Astrocyte (in vitro differentiated cells and primary cell): Measurements from ENCODE around the gene DUS3L. TPM values are rescaled to one million over a fixed set of nuclear protein-coding genes. Genes with fewer than 3 reads are reported as not detected.
A peak's percentile ranks its signal among the peaks of the same experiment; 100 is the strongest.

ENCODE experiments used
- DNase-seq: peaks from one replicate; pipeline ENCODE4 v3.0.0-alpha.2; 2010; ENCODE audit warnings: low read depth
- FAIRE-seq: peaks from 2 replicates; lab custom pipeline; 2011; peaks lifted over from hg19 to GRCh38; lab: Jason Lieb, UNC
- H2AFZ ChIP-seq: 2 replicates; pipeline ENCODE4 v1.6.0; 2012; ENCODE audit warnings: low read depth, low read length, inconsistent platforms
- H3K27ac ChIP-seq: 2 replicates; pipeline ENCODE4 v1.5.1; 2011; ENCODE audit warnings: low read depth, low read length, inconsistent platforms
- H3K27me3 ChIP-seq: 2 replicates; pipeline ENCODE4 v1.6.0; 2011; ENCODE audit warnings: low read length, inconsistent platforms; ENCODE audit not compliant: insufficient read depth
- H3K36me3 ChIP-seq: 2 replicates; pipeline ENCODE4 v1.5.1; 2011; ENCODE audit warnings: low read length, inconsistent platforms; ENCODE audit not compliant: insufficient read depth
- H3K4me1 ChIP-seq: 2 replicates; pipeline ENCODE4 v1.5.1; 2011; ENCODE audit warnings: low read length, inconsistent platforms; ENCODE audit not compliant: insufficient read depth
- H3K4me2 ChIP-seq: 2 replicates; pipeline ENCODE4 v1.6.0; 2012; ENCODE audit warnings: low read length, inconsistent platforms
- H3K4me3 ChIP-seq: 2 replicates; pipeline ENCODE4 v1.5.1; 2011; ENCODE audit warnings: low read depth, mild to moderate bottlenecking, low read length, inconsistent platforms; ENCODE audit not compliant: insufficient read depth
- H3K79me2 ChIP-seq: 2 replicates; pipeline ENCODE4 v1.6.0; 2012; ENCODE audit warnings: mild to moderate bottlenecking, low read length, inconsistent platforms; ENCODE audit not compliant: insufficient read depth
- H3K9ac ChIP-seq: 2 replicates; pipeline ENCODE4 v1.6.0; 2012; ENCODE audit warnings: mild to moderate bottlenecking, low read length, inconsistent platforms
- H3K9me3 ChIP-seq: 2 replicates; pipeline ENCODE4 v1.5.1; 2012; ENCODE audit warnings: low read depth, mild to moderate bottlenecking, low read length, inconsistent platforms; ENCODE audit not compliant: insufficient read depth
- H4K20me1 ChIP-seq: 2 replicates; pipeline ENCODE4 v1.6.0; 2012; ENCODE audit warnings: low read length, inconsistent platforms; ENCODE audit not compliant: insufficient read depth
- H3K27ac Mint-ChIP-seq: one replicate; pipeline ENCODE4 v1.8.0; 2021; ENCODE audit warnings: mild to moderate bottlenecking, mixed read lengths; ENCODE audit not compliant: unreplicated experiment
- H3K27me3 Mint-ChIP-seq: one replicate; pipeline ENCODE4 v1.8.0; 2021; ENCODE audit warnings: low read depth, mixed read lengths; ENCODE audit not compliant: unreplicated experiment
- H3K36me3 Mint-ChIP-seq: one replicate; pipeline ENCODE4 v1.8.0; 2021; ENCODE audit warnings: low read depth, mixed read lengths; ENCODE audit not compliant: unreplicated experiment
- H3K4me1 Mint-ChIP-seq: one replicate; pipeline ENCODE4 v1.8.0; 2021; ENCODE audit warnings: low read depth, mixed read lengths; ENCODE audit not compliant: unreplicated experiment
- H3K4me3 Mint-ChIP-seq: one replicate; pipeline ENCODE4 v1.8.0; 2021; ENCODE audit warnings: mild to moderate bottlenecking, moderate library complexity, mixed read lengths; ENCODE audit not compliant: unreplicated experiment
- H3K9me3 Mint-ChIP-seq: one replicate; pipeline ENCODE4 v1.8.0; 2021; ENCODE audit warnings: mild to moderate bottlenecking, mixed read lengths; ENCODE audit not compliant: unreplicated experiment
- CTCF ChIP-seq: IDR thresholded peaks from 2 replicates; pipeline ENCODE4 v1.5.1; 2011; ENCODE audit warnings: low read depth, mild to moderate bottlenecking, inconsistent platforms, low read length, moderate library complexity; ENCODE audit not compliant: insufficient read depth
- EZH2 ChIP-seq: IDR thresholded peaks from 2 replicates; pipeline ENCODE4 v1.6.1; 2012; ENCODE audit warnings: mild to moderate bottlenecking, low read length, inconsistent platforms; ENCODE audit not compliant: insufficient read depth
- total RNA-seq: library from RNA; stranded (reverse); gene quantifications from 2 replicates; pipeline ENCODE4 v1.2.1, GENCODE V29; 2021

Gene DUS3L
- total RNA-seq, 1 donor from 2014 or later, result 18.4 TPM

DNA sequence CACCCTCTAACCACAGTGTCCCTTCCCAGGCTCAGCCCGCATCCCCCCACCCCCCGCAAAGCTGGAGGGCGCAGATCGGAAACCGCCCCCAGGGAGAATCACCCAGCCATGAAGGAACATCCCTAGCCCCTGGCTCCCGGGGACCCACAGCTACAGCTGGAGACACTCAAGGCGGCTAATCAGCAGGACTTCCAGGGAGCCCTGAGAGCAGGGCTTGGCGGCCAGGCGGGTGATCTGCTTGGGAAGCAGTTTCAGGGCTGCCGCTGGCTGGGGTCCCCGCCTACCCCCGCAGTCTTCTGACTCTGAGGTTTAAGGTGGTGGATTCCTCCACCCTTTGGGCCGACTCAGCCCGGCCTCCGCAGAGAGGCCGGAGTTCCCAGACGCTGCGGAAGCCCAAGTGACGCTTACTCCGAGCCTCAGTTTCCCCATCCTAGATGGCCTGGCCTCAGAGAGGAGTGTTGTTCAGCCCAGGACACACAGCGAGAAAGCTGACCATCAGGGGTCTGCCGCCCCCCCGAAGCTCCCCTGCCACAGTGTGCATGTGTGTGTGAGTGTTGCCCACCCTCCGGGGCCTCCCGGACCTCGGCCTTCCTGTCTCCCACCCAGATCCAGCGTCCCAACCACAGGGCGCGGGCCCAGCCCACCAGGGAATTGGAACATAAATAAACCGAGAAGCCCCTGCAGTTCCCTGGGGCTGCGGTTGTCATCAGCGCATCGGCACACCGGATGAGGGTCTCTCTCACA is 38.8 kb upstream of the DUS3L start:
- Histone ChIP-seq H3K9ac (peak overlapping the region; percentile 86), H3K4me2 (peak overlapping the region; percentile 93)
- no peak overlapping the region for H3K27ac Mint-ChIP-seq

DNA sequence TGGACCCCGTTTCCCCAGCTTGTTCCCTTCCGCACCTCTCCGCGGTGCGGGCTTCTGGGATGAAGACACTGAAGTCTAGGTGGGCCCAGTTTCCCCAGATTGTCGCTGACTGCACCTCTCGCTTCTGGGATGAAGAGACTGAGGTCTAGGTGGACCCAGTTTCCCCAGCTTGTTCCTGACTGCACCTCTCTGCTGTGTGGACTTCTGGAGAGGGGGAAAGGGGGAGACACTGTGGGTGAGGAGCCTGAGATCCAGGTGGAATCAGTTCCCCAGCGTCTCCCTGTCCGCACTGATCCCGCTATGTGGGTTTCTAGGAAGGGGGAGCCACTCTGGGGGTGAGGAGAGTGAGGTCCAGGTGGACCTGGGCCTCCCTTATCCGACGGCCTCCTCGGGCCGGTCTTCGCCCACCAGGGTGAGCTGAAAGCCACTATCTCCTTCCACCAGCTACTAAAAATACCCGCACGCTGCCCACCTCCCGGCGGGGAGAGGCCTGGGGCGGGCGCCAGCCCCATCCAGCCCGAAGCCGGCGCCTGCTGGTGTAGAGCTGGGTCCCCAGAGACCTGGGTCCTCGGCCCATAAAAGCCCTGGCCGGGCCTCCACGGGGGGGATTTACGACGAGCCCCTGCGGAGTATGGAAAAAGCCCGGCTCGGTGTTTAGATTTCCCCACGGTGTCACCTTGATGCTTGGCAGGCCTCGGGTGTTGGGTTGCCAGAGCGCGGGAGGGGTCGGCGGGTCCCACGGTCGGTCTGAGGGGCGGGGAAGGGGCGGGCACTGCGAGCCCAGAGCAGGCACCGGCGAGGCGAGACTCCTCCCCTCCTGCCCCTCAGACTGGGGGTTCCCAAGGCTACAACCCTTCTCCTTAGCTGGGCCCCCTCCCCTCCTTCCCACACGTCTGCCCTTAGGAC is 38.0 kb upstream of the DUS3L start:
- Mint-ChIP-seq H3K36me3 (no peaks in the 10 kb centered on the region), H3K4me3 (peak overlapping the region; percentile 92), H3K4me1 (no peaks in the 10 kb centered on the region), H3K27me3 (peaks cover 10% of the 10 kb centered on the region), H3K9me3 (no peaks in the 10 kb centered on the region), H3K27ac (peak overlapping the region; percentile 93)
- FAIRE-seq (no peak), DNase-seq (no peak)
- Histone ChIP-seq H2AFZ (peak overlapping the region; percentile 91), H3K4me1 (peaks cover 13% of the 10 kb centered on the region), H3K4me2 (peak overlapping the region; percentile 93), H4K20me1 (no peaks in the 10 kb centered on the region), H3K27ac (peak overlapping the region; percentile 79), H3K79me2 (no peaks in the 10 kb centered on the region), H3K27me3 (no peaks in the 10 kb centered on the region), H3K4me3 (peak overlapping the region; percentile 72), H3K9ac (peak overlapping the region; percentile 86), H3K36me3 (no peaks in the 10 kb centered on the region), H3K9me3 (no peaks in the 10 kb centered on the region)
- no peak for TF ChIP-seq CTCF
- TF ChIP-seq EZH2, result no peak

More for the DNA sequence above, 38.8 kb upstream of the DUS3L start:
- Histone ChIP-seq H3K36me3 (no peaks in the 10 kb centered on the region), H3K79me2 (no peaks in the 10 kb centered on the region), H3K4me3 (no peak overlapping the region), H4K20me1 (no peaks in the 10 kb centered on the region), H3K27ac (no peak overlapping the region), H2AFZ (peak overlapping the region; percentile 56), H3K4me1 (peaks cover 13% of the 10 kb centered on the region), H3K9me3 (no peaks in the 10 kb centered on the region), H3K27me3 (no peaks in the 10 kb centered on the region)
- FAIRE-seq (no peak), DNase-seq (no peak)
- H3K36me3 Mint-ChIP-seq, result no peaks in the 10 kb centered on the region
- H3K9me3 Mint-ChIP-seq, result no peaks in the 10 kb centered on the region
- peaks cover 15% of the 10 kb centered on the region for H3K27me3 Mint-ChIP-seq
- H3K4me1 Mint-ChIP-seq, result no peaks in the 10 kb centered on the region
- TF ChIP-seq CTCF, result no peak
- TF ChIP-seq EZH2, result peak; percentile 40
- H3K4me3 Mint-ChIP-seq, result peak overlapping the region; percentile 62
